ENCODE results near the gene PRR5L.

The PRR5L gene

GRCh38 chr11:36436064-36436463 lies 140.0 kb downstream of the PRR5L start:
- ATAC-seq (ENCODE audit: low read depth) (no peak), DNase-seq (ENCODE audit: low spot score in 2 of 2) (no peak)
- H3K27me3 Mint-ChIP-seq: peaks cover 2% of the 10 kb centered on the region
- no peak overlapping the region for H3K4me3 Mint-ChIP-seq
- no peaks in the 10 kb centered on the region for H3K36me3 Mint-ChIP-seq
- H3K4me1 Mint-ChIP-seq: peaks cover 2% of the 10 kb centered on the region
- no peak overlapping the region for H3K27ac Mint-ChIP-seq
- H3K9me3 Mint-ChIP-seq: peaks cover 3% of the 10 kb centered on the region

- no peak overlapping the region for H3K27ac Mint-ChIP-seq
- DNase-seq (ENCODE audit: low spot score in 2 of 2) (no peak), ATAC-seq (ENCODE audit: low read depth) (no peak)
- H3K36me3 Mint-ChIP-seq: no peaks in the 10 kb centered on the region
- peaks cover 3% of the 10 kb centered on the region for H3K9me3 Mint-ChIP-seq
- H3K27me3 Mint-ChIP-seq: peaks cover 2% of the 10 kb centered on the region
- H3K4me1 Mint-ChIP-seq: peaks cover 2% of the 10 kb centered on the region
- no peak overlapping the region for H3K4me3 Mint-ChIP-seq
Measured at GRCh38 chr11:36436589-36436988, 140.5 kb downstream of the PRR5L start.

DNA sequence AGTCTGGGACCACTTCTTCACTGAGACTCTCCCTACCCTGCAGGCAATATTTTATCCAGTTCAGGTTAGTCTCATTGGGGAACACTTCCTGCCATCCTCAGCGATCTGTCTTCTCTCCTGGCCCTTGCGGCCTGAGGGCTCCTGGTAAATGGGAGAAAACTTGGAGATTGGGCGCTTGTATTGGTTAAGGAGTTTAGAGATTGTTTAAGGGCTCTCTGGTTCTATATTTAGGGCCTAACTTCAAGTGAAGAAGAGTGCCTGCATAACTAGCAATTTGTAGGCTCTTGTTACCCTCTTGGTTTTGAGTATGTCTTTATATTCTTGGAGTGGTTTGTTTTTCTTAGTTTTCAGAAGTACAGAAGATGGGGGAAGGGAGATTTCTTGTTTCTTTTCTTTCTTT lies 141.3 kb downstream of the PRR5L start:
- Mint-ChIP-seq H3K9me3 (peaks cover 4% of the 10 kb centered on the region), H3K36me3 (no peaks in the 10 kb centered on the region), H3K4me1 (peaks cover 2% of the 10 kb centered on the region), H3K27me3 (peaks cover 2% of the 10 kb centered on the region), H3K27ac (no peak overlapping the region), H3K4me3 (no peak overlapping the region)
- no peak for DNase-seq (ENCODE audit: low spot score in 2 of 2)
- ATAC-seq (ENCODE audit: low read depth): no peak

- DNase-seq (ENCODE audit: low spot score in 2 of 2): no peak
- Mint-ChIP-seq H3K36me3 (no peaks in the 10 kb centered on the region), H3K4me3 (no peak overlapping the region), H3K27me3 (peaks cover 2% of the 10 kb centered on the region), H3K27ac (no peak overlapping the region), H3K4me1 (peaks cover 2% of the 10 kb centered on the region), H3K9me3 (peaks cover 8% of the 10 kb centered on the region)
- ATAC-seq (ENCODE audit: low read depth): no peak
Measured at GRCh38 chr11:36438126-36438525, 142.0 kb downstream of the PRR5L start.

DNA sequence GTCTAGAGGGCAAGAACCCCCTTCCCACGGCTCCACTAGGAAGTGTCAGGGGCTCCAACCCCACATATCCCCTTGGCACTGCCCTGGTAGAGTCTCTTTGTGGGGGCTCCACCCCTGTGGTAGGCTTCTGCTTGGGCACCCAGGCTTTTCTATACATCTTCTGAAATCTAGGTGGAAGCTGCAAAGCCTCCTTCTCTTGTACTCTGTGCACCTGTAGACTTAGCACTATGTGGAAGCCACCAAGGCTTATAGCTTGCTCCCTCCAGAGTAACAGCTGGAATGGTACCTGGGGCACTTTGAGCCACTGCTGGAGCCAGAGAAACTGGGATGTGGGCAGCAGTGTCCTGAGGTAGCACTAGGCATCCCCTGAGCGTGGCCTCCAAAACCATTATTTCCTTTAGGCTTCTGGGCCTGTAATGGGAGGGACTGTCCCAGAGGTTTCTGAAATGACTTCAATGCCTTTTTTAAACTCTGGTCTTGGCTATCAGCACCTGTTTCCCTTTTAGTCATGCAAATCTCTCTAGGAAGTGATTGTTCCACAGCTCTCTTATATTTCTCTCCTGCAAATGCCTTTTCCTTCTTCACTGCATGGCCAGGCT lies 145.6 kb downstream of the PRR5L start:
- Mint-ChIP-seq H3K27ac (no peak overlapping the region), H3K4me1 (peaks cover 2% of the 10 kb centered on the region), H3K9me3 (peaks cover 6% of the 10 kb centered on the region), H3K4me3 (no peak overlapping the region), H3K27me3 (no peaks in the 10 kb centered on the region), H3K36me3 (no peaks in the 10 kb centered on the region)
- DNase-seq (ENCODE audit: low spot score in 2 of 2): no peak
- ATAC-seq (ENCODE audit: low read depth): no peak

DNA sequence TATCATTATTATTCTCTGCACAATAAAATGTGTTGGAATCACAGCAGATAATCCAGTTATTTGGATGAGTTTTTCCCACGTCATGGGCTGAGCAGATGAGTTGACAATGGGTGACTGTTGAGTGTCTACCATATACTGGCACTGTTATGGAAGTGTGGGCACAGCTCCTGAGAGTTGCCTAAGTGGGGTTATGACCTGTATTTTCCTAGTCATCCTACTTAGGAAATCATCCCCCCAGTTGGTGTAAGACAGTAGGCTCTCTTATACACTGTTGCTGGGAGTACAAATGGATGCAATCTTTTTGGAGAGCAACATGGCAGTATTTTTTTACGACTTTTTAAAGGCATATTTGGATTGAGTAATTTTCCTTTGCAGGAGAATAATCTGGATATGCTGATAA lies 147.6 kb downstream of the PRR5L start:
- H3K4me1 Mint-ChIP-seq: no peaks in the 10 kb centered on the region
- H3K4me3 Mint-ChIP-seq: no peak overlapping the region
- ATAC-seq (ENCODE audit: low read depth) (no peak), DNase-seq (ENCODE audit: low spot score in 2 of 2) (no peak)
- no peaks in the 10 kb centered on the region for H3K27me3 Mint-ChIP-seq
- no peaks in the 10 kb centered on the region for H3K36me3 Mint-ChIP-seq
- H3K9me3 Mint-ChIP-seq: peaks cover 6% of the 10 kb centered on the region
- H3K27ac Mint-ChIP-seq: no peak overlapping the region

GRCh38 chr11:36446135-36446534 lies 150.0 kb downstream of the PRR5L start:
- ATAC-seq (ENCODE audit: low read depth): no peak
- Mint-ChIP-seq H3K4me1 (peaks cover 9% of the 10 kb centered on the region), H3K27ac (no peak overlapping the region), H3K9me3 (peaks cover 5% of the 10 kb centered on the region), H3K36me3 (peaks cover 3% of the 10 kb centered on the region), H3K27me3 (no peaks in the 10 kb centered on the region), H3K4me3 (no peak overlapping the region)
- DNase-seq (ENCODE audit: low spot score in 2 of 2): no peak

GRCh38 chr11:36447514-36447913 lies 151.4 kb downstream of the PRR5L start:
- DNase-seq (ENCODE audit: low spot score in 2 of 2) (no peak), ATAC-seq (ENCODE audit: low read depth) (no peak)
- Mint-ChIP-seq H3K36me3 (peaks cover 3% of the 10 kb centered on the region), H3K27ac (no peak overlapping the region), H3K4me3 (no peak overlapping the region), H3K27me3 (no peaks in the 10 kb centered on the region), H3K9me3 (peaks cover 3% of the 10 kb centered on the region), H3K4me1 (peaks cover 9% of the 10 kb centered on the region)

DNA sequence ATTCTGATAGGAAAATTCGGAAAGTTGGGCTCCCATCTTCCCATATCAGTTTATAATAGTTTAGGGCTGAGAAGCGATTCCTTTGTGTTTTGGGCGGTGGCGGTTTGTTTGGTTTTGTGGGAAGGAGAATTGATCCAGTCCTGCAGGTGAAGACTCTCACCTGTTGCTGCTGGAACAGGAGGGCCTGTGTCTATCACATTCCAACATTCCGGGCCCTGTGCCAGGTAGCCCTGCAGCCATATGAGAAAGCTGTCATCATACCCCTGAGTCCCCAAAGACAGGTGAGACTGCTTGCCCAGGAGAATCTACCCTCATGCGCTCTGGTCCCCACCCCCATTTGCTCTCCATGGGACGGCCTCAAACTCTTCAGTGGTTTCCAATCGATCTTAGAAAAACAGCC lies 151.9 kb downstream of the PRR5L start:
- DNase-seq (ENCODE audit: low spot score in 2 of 2) (no peak), ATAC-seq (ENCODE audit: low read depth) (no peak)
- H3K27me3 Mint-ChIP-seq: no peaks in the 10 kb centered on the region
- H3K27ac Mint-ChIP-seq: no peak overlapping the region
- H3K4me3 Mint-ChIP-seq: no peak overlapping the region
- peaks cover 3% of the 10 kb centered on the region for H3K36me3 Mint-ChIP-seq
- H3K9me3 Mint-ChIP-seq: no peaks in the 10 kb centered on the region
- H3K4me1 Mint-ChIP-seq: peaks cover 9% of the 10 kb centered on the region

DNA sequence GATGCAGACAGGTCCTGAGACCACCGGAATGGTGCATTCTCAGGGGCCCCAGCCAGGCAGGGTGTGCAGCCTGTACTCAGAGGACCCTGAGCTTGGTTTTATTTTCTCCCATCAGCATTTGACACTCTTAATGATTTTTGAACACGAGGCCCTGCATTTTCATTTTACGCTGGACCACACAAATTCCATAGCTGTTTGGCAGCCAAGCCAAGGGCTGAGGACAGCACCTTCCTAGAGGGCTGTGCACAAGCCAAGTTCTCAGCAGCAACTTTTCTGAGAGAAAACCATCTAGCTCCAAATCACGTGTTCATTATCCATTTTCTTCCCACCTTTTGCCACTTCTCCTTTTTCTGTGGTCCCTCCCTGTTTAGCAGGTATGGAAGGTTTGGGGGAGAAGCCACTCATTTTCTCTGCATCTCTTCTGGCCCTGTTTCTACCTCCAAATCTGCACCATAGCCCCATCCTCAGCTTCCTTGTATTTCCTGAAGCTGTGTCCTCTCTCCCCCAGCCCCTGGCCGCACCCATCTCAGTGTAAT lies 153.5 kb downstream of the PRR5L start:
- Mint-ChIP-seq H3K9me3 (no peaks in the 10 kb centered on the region), H3K4me1 (peaks cover 14% of the 10 kb centered on the region), H3K27ac (peak overlapping the region; percentile 66), H3K4me3 (peak overlapping the region; percentile 75), H3K36me3 (peaks cover 3% of the 10 kb centered on the region), H3K27me3 (no peaks in the 10 kb centered on the region)
- ATAC-seq (ENCODE audit: low read depth): peak; percentile 8
- DNase-seq (ENCODE audit: low spot score in 2 of 2): no peak

- Mint-ChIP-seq H3K9me3 (no peaks in the 10 kb centered on the region), H3K36me3 (peaks cover 3% of the 10 kb centered on the region), H3K27me3 (no peaks in the 10 kb centered on the region), H3K4me3 (peak overlapping the region; percentile 75), H3K27ac (peak overlapping the region; percentile 66), H3K4me1 (peaks cover 14% of the 10 kb centered on the region)
- ATAC-seq (ENCODE audit: low read depth) (peak; percentile 82), DNase-seq (ENCODE audit: low spot score in 2 of 2) (no peak)
Measured at GRCh38 chr11:36450110-36450572, 154.1 kb downstream of the PRR5L start.

DNA sequence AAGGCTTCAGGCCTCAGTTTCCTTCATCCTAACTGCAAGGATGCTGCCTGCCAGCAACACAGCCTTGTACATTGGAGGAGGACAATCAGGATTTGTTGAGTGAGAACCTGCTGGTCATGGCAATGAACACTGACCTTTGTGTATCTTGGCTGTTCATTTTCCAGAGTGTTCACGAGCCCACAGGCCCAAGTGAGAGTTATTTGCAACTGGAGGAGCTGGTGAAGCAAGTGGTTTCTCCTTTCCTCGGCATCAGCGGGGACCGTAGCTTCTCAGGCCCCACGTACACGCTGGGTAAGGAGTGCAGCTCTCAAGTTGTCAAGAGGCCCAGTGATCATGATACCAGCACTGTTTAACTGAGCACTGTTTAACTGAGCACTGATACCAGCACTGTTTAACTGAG lies 155.0 kb downstream of the PRR5L start:
- Mint-ChIP-seq H3K27me3 (no peaks in the 10 kb centered on the region), H3K9me3 (no peaks in the 10 kb centered on the region), H3K27ac (no peak overlapping the region), H3K36me3 (peaks cover 3% of the 10 kb centered on the region), H3K4me3 (no peak overlapping the region), H3K4me1 (peaks cover 14% of the 10 kb centered on the region)
- DNase-seq (ENCODE audit: low spot score in 2 of 2) (no peak), ATAC-seq (ENCODE audit: low read depth) (no peak)

- Mint-ChIP-seq H3K27me3 (no peaks in the 10 kb centered on the region), H3K27ac (no peak overlapping the region), H3K36me3 (peaks cover 3% of the 10 kb centered on the region), H3K4me3 (no peak overlapping the region), H3K9me3 (no peaks in the 10 kb centered on the region), H3K4me1 (peaks cover 14% of the 10 kb centered on the region)
- DNase-seq (ENCODE audit: low spot score in 2 of 2) (no peak), ATAC-seq (ENCODE audit: low read depth) (no peak)
Measured at GRCh38 chr11:36451681-36452080, 155.6 kb downstream of the PRR5L start.

DNA sequence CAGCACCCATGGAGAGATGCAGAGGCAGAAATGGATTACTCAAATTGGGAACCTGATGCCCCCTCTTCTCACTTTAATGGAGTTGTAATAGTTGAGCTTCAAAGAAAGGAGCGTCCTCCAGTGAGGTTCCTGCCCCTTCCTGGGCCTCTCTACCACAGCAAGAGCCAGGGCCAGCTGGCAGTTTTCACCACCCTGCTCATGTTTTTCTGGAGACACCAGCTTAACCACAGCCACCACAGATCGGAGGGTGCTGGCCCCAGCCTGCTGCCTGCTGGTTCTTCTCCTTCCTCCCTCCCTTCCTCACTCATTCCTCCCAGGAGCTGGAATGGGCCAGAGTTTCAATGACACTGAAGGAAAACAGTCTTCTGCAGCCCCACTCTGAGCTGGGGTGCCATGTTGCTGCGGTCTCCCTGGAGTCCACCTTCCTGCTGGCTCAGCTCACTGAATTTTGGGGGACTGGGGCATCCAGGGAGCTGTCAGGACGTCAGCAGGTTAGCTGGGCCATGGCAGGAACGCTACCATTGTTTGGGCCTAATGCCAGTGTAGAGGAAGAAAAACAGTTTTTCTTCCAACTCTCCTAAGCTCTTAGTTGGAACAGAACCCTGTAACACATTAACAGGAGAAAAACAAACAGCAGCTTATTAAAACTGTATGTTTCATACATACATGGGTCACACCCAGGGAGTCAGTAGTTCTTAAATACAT lies 156.3 kb downstream of the PRR5L start:
- DNase-seq (ENCODE audit: low spot score in 2 of 2) (no peak), ATAC-seq (ENCODE audit: low read depth) (no peak)
- H3K27ac Mint-ChIP-seq: no peak overlapping the region
- H3K4me3 Mint-ChIP-seq: no peak overlapping the region
- H3K4me1 Mint-ChIP-seq: peaks cover 14% of the 10 kb centered on the region
- peaks cover 3% of the 10 kb centered on the region for H3K36me3 Mint-ChIP-seq
- H3K27me3 Mint-ChIP-seq: no peaks in the 10 kb centered on the region
- no peaks in the 10 kb centered on the region for H3K9me3 Mint-ChIP-seq

- Mint-ChIP-seq H3K4me3 (no peak overlapping the region), H3K4me1 (peaks cover 14% of the 10 kb centered on the region), H3K9me3 (no peaks in the 10 kb centered on the region), H3K27me3 (no peaks in the 10 kb centered on the region), H3K27ac (no peak overlapping the region), H3K36me3 (peaks cover 3% of the 10 kb centered on the region)
- no peak for ATAC-seq (ENCODE audit: low read depth)
- no peak for DNase-seq (ENCODE audit: low spot score in 2 of 2)
Measured at GRCh38 chr11:36452961-36453360, 156.9 kb downstream of the PRR5L start.
